ENCODE results near the gene OR1S2. TPM values are rescaled to one million over a fixed set of nuclear protein-coding genes. Genes with fewer than 3 reads are reported as not detected.

Gene OR1S2
- total RNA-seq, 4 donors from 2014 or later = not detected

DNA sequence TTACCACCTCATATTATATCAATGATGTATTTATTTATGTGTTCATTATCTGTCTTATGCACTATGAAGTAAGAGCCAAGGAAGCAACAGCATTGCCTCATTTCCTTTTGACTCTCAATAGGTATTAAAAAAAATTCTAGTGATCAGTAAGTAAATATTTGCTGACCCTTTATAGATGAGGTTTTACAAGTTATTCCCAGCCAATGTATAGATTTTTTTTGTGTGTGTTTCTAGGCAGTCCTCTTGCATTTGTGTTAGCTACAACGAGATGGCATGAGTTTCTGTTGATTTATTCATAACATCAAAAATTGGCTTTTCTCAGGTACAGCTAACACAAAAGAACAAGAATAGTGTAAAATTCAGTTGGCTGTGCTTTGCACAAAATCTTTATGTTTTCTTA is 4.7 kb downstream of the OR1S2 start:
- no peak overlapping the region for H3K4me3 ChIP-seq
- WGBS = 58% methylated on average over 1 of the region's 1 CpG
- DNase-seq (ENCODE audit: low spot score in 2 of 2) = no peak
- peaks cover 5% of the 10 kb centered on the region for H3K9me3 ChIP-seq
- H3K36me3 ChIP-seq = no peaks in the 10 kb centered on the region
- TF ChIP-seq EP300 (IDR thresholded peaks at IDR 0.05) = no peak
- TF ChIP-seq, protein P1, sequence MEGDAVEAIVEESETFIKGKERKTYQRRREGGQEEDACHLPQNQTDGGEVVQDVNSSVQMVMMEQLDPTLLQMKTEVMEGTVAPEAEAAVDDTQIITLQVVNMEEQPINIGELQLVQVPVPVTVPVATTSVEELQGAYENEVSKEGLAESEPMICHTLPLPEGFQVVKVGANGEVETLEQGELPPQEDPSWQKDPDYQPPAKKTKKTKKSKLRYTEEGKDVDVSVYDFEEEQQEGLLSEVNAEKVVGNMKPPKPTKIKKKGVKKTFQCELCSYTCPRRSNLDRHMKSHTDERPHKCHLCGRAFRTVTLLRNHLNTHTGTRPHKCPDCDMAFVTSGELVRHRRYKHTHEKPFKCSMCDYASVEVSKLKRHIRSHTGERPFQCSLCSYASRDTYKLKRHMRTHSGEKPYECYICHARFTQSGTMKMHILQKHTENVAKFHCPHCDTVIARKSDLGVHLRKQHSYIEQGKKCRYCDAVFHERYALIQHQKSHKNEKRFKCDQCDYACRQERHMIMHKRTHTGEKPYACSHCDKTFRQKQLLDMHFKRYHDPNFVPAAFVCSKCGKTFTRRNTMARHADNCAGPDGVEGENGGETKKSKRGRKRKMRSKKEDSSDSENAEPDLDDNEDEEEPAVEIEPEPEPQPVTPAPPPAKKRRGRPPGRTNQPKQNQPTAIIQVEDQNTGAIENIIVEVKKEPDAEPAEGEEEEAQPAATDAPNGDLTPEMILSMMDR (IDR thresholded peaks at IDR 0.05) = no peak
- TF ChIP-seq POLR2A (IDR thresholded peaks at IDR 0.05) = no peak
- TF ChIP-seq POLR2AphosphoS5 (IDR thresholded peaks at IDR 0.05) = no peak
- H3K27ac ChIP-seq = no peak overlapping the region
- no peaks in the 10 kb centered on the region for H3K4me1 ChIP-seq
- H3K27me3 ChIP-seq = no peaks in the 10 kb centered on the region

DNA sequence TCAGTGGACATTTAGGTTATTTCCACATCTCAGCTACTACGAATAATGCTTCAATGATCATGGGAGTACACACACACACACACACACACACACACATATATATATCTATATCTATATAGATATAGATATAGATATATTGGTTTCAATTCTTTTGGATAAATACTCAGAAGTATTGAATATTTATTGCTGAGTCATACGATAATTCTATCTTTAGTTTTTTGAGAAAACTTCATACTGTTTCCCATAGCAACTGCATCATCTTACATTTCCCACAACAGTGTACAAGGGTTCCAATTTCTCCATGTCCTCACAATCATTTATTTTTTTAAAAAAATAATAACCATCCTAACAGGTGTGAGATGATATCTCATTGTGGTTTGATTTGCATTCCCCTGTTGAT is 8.0 kb downstream of the OR1S2 start:
- TF ChIP-seq POLR2AphosphoS5 (IDR thresholded peaks at IDR 0.05) (no peak), POLR2A (IDR thresholded peaks at IDR 0.05) (no peak), EP300 (IDR thresholded peaks at IDR 0.05) (no peak)
- TF ChIP-seq, protein P1 (IDR thresholded peaks at IDR 0.05) = no peak
- H3K4me3 ChIP-seq = no peak overlapping the region
- peaks cover 5% of the 10 kb centered on the region for H3K9me3 ChIP-seq
- WGBS = 97% methylated on average over 2 of the region's 2 CpGs
- H3K4me1 ChIP-seq = no peaks in the 10 kb centered on the region
- no peak overlapping the region for H3K27ac ChIP-seq
- no peaks in the 10 kb centered on the region for H3K27me3 ChIP-seq
- no peak for DNase-seq (ENCODE audit: low spot score in 2 of 2)
- H3K36me3 ChIP-seq = no peaks in the 10 kb centered on the region

DNA sequence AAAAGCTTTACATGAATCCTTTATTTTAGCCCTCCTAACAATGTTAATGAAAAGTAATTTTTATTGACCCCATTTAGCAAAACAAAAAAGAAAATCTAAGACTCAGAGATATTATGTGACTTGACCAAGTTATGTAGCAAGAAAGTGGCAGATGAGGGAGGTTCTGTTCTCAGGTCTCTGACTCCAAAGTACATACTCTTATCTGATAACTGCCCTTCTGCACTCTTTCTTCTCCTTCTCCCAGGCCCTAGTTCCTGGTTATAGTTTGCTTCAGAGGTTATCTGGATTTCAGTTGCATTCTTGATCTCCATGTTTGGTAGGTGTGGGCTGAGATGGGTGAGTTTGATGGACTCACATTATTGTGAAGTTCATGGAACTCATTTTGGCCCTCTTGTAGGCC is 10.6 kb downstream of the OR1S2 start:
- DNase-seq (ENCODE audit: low spot score in 2 of 2) = no peak
- no peak overlapping the region for H3K27ac ChIP-seq
- no peaks in the 10 kb centered on the region for H3K27me3 ChIP-seq
- no peak for TF ChIP-seq POLR2AphosphoS5 (IDR thresholded peaks at IDR 0.05)
- TF ChIP-seq POLR2A (IDR thresholded peaks at IDR 0.05) = no peak
- TF ChIP-seq, protein P1 (IDR thresholded peaks at IDR 0.05) = no peak
- TF ChIP-seq EP300 (IDR thresholded peaks at IDR 0.05) = no peak
- no peak overlapping the region for H3K4me3 ChIP-seq
- H3K4me1 ChIP-seq = no peaks in the 10 kb centered on the region
- peaks cover 5% of the 10 kb centered on the region for H3K9me3 ChIP-seq
- no peaks in the 10 kb centered on the region for H3K36me3 ChIP-seq

DNA sequence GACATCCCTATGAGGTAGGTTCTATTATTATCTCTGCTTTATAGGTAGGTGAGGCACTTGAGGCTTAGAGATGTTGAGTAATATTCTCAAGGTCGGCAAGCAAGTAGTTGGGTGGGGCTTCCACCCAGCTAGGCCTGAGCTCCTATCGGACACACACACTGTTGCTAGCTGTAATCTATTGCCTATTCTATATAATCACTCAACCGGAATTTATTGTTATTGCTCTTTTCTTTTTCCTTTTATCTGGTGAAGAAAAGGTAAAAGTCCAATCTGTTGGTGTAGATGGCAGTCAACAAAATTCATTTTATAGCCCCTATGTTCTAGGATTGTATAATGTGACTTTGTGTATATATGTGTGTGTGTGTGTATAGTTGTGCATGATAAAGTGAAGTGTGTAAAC is 11.7 kb downstream of the OR1S2 start:
- no peak overlapping the region for H3K27ac ChIP-seq
- H3K4me3 ChIP-seq = no peak overlapping the region
- H3K4me1 ChIP-seq = no peaks in the 10 kb centered on the region
- peaks cover 5% of the 10 kb centered on the region for H3K9me3 ChIP-seq
- no peak for DNase-seq (ENCODE audit: low spot score in 2 of 2)
- 71% methylated on average over 3 of the region's 3 CpGs for WGBS
- TF ChIP-seq POLR2AphosphoS5 (IDR thresholded peaks at IDR 0.05) (no peak), POLR2A (IDR thresholded peaks at IDR 0.05) (no peak), EP300 (IDR thresholded peaks at IDR 0.05) (no peak)
- TF ChIP-seq, protein P1 (IDR thresholded peaks at IDR 0.05) = no peak
- no peaks in the 10 kb centered on the region for H3K27me3 ChIP-seq
- no peaks in the 10 kb centered on the region for H3K36me3 ChIP-seq

DNA sequence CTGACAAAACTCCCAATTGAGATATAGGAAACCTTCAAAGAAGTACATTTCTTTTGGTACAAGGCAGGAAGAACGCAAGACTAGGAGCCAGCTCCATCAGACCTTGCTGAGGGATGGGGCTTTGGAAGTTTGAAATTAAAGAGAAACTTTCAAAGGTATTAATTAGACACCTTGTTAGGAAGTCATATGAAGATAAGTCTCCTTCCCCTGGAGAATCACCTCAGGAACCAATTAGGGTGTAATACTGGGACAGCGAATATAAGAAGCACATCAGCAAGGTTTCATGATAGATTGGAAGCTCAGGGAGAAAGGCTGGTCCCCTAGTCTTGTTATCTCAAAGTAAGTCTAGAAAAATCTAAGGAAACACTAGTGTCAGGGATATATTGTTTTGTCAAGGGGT is 15.2 kb downstream of the OR1S2 start, which contains the start of gene OR9Q2:
Gene OR9Q2, plus strand, starts transcription at position 301 of the 400 bp plus-strand sequence. CDS start 1,421 bp downstream, outside the sequence.
- Histone ChIP-seq H3K27me3 (no peaks in the 10 kb centered on the region), H3K36me3 (no peaks in the 10 kb centered on the region), H3K4me1 (no peaks in the 10 kb centered on the region), H3K27ac (no peak within 1 kb of the TSS), H3K4me3 (no peak within 1 kb of the TSS), H3K9me3 (no peaks in the 10 kb centered on the region)
- TF ChIP-seq EP300 (IDR thresholded peaks at IDR 0.05) (no peak), POLR2A (IDR thresholded peaks at IDR 0.05) (no peak), POLR2AphosphoS5 (IDR thresholded peaks at IDR 0.05) (no peak)
- TF ChIP-seq, protein P1 (IDR thresholded peaks at IDR 0.05) = no peak
- 91% methylated on average over 2 of the region's 2 CpGs for WGBS
- DNase-seq (ENCODE audit: low spot score in 2 of 2) = no peak
